Kidney (tissue), 14 donors: Measurements from ENCODE around the gene MFN1. TPM values are rescaled to one million over a fixed set of nuclear protein-coding genes. Genes with fewer than 3 reads are reported as not detected.

Source experiments
- DNase-seq, 5 donors: peaks; one replicate each; pipeline ENCODE4 v3.0.0-alpha.2; 2013 to 2020
- FAIRE-seq: peaks from 2 replicates; lab custom pipeline; 2012; peaks lifted over from hg19 to GRCh38; lab: Jason Lieb, UNC
- H3K27ac ChIP-seq, 2 donors: one replicate each; pipeline ENCODE4 v1.7.0; 2013; ENCODE audit warnings: low read depth in 2 of 2, low read length in 2 of 2, inconsistent platforms in 1 of 2
- H3K27me3 ChIP-seq: one replicate; pipeline ENCODE4 v1.7.1; 2013; ENCODE audit warnings: low read length, inconsistent platforms; ENCODE audit not compliant: control insufficient read depth, insufficient read depth
- H3K36me3 ChIP-seq, 3 donors: one replicate each; pipeline versions ENCODE4 v1.7.0 to v1.7.1; 2013; ENCODE audit warnings: low read length in 3 of 3, control low read depth in 1 of 3, inconsistent platforms in 1 of 3; ENCODE audit not compliant: insufficient read depth in 3 of 3, control insufficient read depth in 2 of 3
- H3K4me1 ChIP-seq, 3 donors: one replicate each; pipeline versions ENCODE4 v1.7.0 to v1.7.1; 2013; ENCODE audit warnings: low read length in 3 of 3, inconsistent platforms in 1 of 3, low read depth in 1 of 3; ENCODE audit not compliant: control insufficient read depth in 2 of 3, insufficient read depth in 2 of 3
- H3K4me3 ChIP-seq, 3 donors: one replicate each; pipeline versions ENCODE4 v1.7.0 to v1.8.1; 2013; ENCODE audit warnings: low read length in 3 of 3, control low read depth in 1 of 3, inconsistent platforms in 1 of 3
- H3K9ac ChIP-seq, 3 donors: one replicate each; pipeline versions ENCODE4 v1.7.0 to v1.7.1; 2013; ENCODE audit warnings: low read length in 3 of 3, control low read depth in 1 of 3, inconsistent platforms in 1 of 3
- H3K9me3 ChIP-seq, 3 donors: one replicate each; pipeline versions ENCODE4 v1.7.0 to v1.7.1; 2013; ENCODE audit warnings: low read length in 3 of 3, control low read depth in 1 of 3, inconsistent platforms in 1 of 3; ENCODE audit not compliant: control insufficient read depth in 2 of 3, insufficient read depth in 1 of 3
- CTCF ChIP-seq: IDR thresholded peaks from 3 replicates; pipeline ENCODE4 v1.5.1; 2012; ENCODE audit warnings: mild to moderate bottlenecking, moderate library complexity, borderline replicate concordance; ENCODE audit not compliant: insufficient read depth; ENCODE audit errors: extremely low read depth
- intact Hi-C: fragments of 100-400 bp; cut with DNase I; formaldehyde crosslinking; loops from one replicate; pipeline ENCODE4 v1.11.1; 2022
- polyA plus RNA-seq: library from polyadenylated mRNA; stranded (reverse); fragments of 350-450 nt; fragmentation: Illumina TruSeq; extraction: RNeasy Lipid Tissue Mini Kit (QIAGEN cat#74804); gene quantifications from one replicate; pipeline ENCODE4 v1.2.3, GENCODE V29; 2014; ENCODE audit warnings: low read depth, low replicate concordance; ENCODE audit not compliant: insufficient read depth
- total RNA-seq: library from RNA; stranded (reverse); fragmentation: NEBNext Ultra II Directional; extraction: Animal tissue kit (Norgen Biotek cat#: 25700); gene quantifications from one replicate; pipeline ENCODE4 v1.2.1, GENCODE V29; 2021
- donor health status: control.
- donor health status: control.
- donor health status: control.
- donor health status: control.
- donor health status: control.
- donor health status: DM: yes; HTN: yes; CAD: no.
- donor health status: Normal renal cell carcinoma (clear cell type).

MFN1 gene
- total and polyA plus RNA-seq, 2 donors from 2014 or later, result 16.6 to 50.2 TPM

- H3K36me3 ChIP-seq, result peaks cover 2 to 4% (median 4%) of the 10 kb centered on the region in 3 donors
- FAIRE-seq, result no peak
Measured at GRCh38 chr3:179401561-179401960, 54.1 kb downstream of the MFN1 start.

GRCh38 chr3:179402963-179403362 lies 55.5 kb downstream of the MFN1 start:
- no peak for TF ChIP-seq CTCF
- intact Hi-C loops, result no loop called here
- Histone ChIP-seq H3K9me3 (no peaks in the 10 kb centered on the region), H3K27ac (no peak overlapping the region), H3K4me1 (no peaks in the 10 kb centered on the region), H3K36me3 (peaks cover 0 to 4% (median 2%) of the 10 kb centered on the region in 3 donors), H3K4me3 (no peak overlapping the region), H3K9ac (no peak overlapping the region), H3K27me3 (no peaks in the 10 kb centered on the region)
- DNase-seq, result no peak
- FAIRE-seq, result no peak

More at GRCh38 chr3:179401561-179401960, 54.1 kb downstream of the MFN1 start:
- Histone ChIP-seq H3K27me3 (no peaks in the 10 kb centered on the region), H3K4me1 (no peaks in the 10 kb centered on the region), H3K4me3 (no peak overlapping the region), H3K27ac (no peak overlapping the region), H3K9ac (no peak overlapping the region), H3K9me3 (no peaks in the 10 kb centered on the region)
- intact Hi-C loops, result no loop called here
- no peak for TF ChIP-seq CTCF
- DNase-seq, result no peak

- FAIRE-seq, result no peak
Measured at GRCh38 chr3:179404307-179404706, 56.8 kb downstream of the MFN1 start.

More at GRCh38 chr3:179404307-179404706, 56.8 kb downstream of the MFN1 start:
- peaks cover 0 to 4% (median 2%) of the 10 kb centered on the region in 3 donors for H3K36me3 ChIP-seq
- H3K9me3 ChIP-seq, result no peaks in the 10 kb centered on the region
- H3K4me3 ChIP-seq, result no peak overlapping the region
- intact Hi-C loops, result no loop called here
- no peak for DNase-seq
- H3K27me3 ChIP-seq, result no peaks in the 10 kb centered on the region
- no peaks in the 10 kb centered on the region for H3K4me1 ChIP-seq
- TF ChIP-seq CTCF, result no peak
- H3K9ac ChIP-seq, result no peak overlapping the region
- H3K27ac ChIP-seq, result no peak overlapping the region
